ENCODE data around the gene AQP1.

Gene AQP1

GRCh38 chr7:30927559-30927958 lies 15.9 kb downstream of the AQP1 start:
- no peak for TF ChIP-seq CTCF (IDR thresholded peaks at IDR 0.05; ENCODE audit: borderline replicate concordance, insufficient read depth, low read depth, low read length)
- no peak overlapping the region for H3K4me3 ChIP-seq (ENCODE audit: low read depth, low read length)

DNA sequence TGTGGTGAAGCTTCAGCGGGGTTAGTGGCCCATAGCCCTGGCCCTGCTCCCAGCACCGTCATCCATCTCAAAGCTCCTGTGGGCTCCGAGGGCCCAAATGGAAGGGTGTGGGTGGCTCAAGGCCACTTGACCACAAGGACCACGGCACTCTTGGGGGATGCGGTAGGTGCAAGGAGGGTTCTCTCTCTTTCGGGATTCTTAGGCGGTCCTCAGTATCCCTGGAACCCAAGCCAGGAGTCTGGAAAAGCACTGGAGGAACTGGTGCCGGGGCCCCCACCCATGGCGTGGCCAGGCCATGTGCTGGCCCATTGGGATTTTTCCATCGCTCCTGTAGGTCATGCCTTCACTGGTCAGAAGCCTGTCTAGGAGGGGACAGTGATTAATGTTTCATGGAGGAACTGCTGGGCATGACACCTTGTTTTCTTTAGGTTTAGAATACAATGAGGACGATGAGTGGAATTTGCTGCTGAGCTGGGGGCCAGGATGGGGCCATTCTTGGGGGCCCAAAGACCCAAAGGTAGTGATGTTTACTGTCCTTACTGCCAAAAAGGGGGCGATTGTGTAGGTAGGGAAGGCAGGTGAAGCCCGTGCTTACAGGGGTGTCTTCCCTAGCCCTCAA lies 16.7 kb downstream of the AQP1 start:
- no peak overlapping the region for H3K4me3 ChIP-seq (ENCODE audit: low read depth, low read length)
- TF ChIP-seq CTCF (IDR thresholded peaks at IDR 0.05; ENCODE audit: borderline replicate concordance, insufficient read depth, low read depth, low read length): no peak

DNA sequence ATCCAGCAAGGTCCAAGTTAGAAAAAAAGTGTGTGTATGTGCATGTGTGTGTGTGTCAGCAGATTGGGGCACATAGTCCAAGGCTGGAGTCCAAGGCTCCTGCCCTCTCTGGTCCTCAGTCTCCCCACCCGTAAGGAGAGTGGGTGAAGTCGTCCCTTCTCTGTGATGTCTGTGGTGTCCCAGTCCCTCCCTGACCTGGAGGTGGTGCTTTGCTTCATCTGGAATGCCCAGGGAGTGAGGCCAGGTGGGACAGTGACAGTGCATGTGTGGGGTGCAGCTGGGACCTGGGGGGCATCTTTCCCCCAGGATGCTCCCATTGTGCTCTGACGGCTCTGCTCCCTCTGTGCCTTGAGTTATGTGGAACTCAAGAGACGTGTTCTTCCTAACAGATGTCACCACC lies 18.0 kb downstream of the AQP1 start:
- no peak overlapping the region for H3K4me3 ChIP-seq (ENCODE audit: low read depth, low read length)
- no peak for TF ChIP-seq CTCF (IDR thresholded peaks at IDR 0.05; ENCODE audit: borderline replicate concordance, insufficient read depth, low read depth, low read length)

GRCh38 chr7:30930621-30931020 lies 19.0 kb downstream of the AQP1 start:
- no peak for TF ChIP-seq CTCF (IDR thresholded peaks at IDR 0.05; ENCODE audit: borderline replicate concordance, insufficient read depth, low read depth, low read length)

GRCh38 chr7:30931161-30931928 lies 19.7 kb downstream of the AQP1 start:
- no peak overlapping the region for H3K4me3 ChIP-seq (ENCODE audit: low read depth, low read length)
- no peak for TF ChIP-seq CTCF (IDR thresholded peaks at IDR 0.05; ENCODE audit: borderline replicate concordance, insufficient read depth, low read depth, low read length)

More at GRCh38 chr7:30930621-30931020, 19.0 kb downstream of the AQP1 start:
- H3K4me3 ChIP-seq (ENCODE audit: low read depth, low read length): no peak overlapping the region

GRCh38 chr7:30931929-30932540 lies 20.4 kb downstream of the AQP1 start:
- no peak overlapping the region for H3K4me3 ChIP-seq (ENCODE audit: low read depth, low read length)
- no peak for TF ChIP-seq CTCF (IDR thresholded peaks at IDR 0.05; ENCODE audit: borderline replicate concordance, insufficient read depth, low read depth, low read length)

Data from GM12875 (cell line).